CMK (cell line): ENCODE results near the gene SLTM.
"Not testable (repeated sequence)": the region's sequence is repeated elsewhere in the genome, so short reads cannot be mapped to it uniquely, and the experiment has no call there.

Experiments used
- DNase-seq: peaks from one replicate; pipeline ENCODE4 v3.0.0-alpha.2; 2010; ENCODE audit warnings: low read depth

Gene SLTM

GRCh38 chr15:58926823-58927222 is 6.7 kb downstream of the SLTM start:
- DNase-seq = no peak

- no peak for DNase-seq
These were observed 9.2 kb downstream of the SLTM start for GRCh38 chr15:58924327-58924726.

GRCh38 chr15:58923696-58924300 is 9.7 kb downstream of the SLTM start:
- DNase-seq = no peak

GRCh38 chr15:58923284-58923683 is 10.2 kb downstream of the SLTM start:
- no peak for DNase-seq

GRCh38 chr15:58921267-58921790 is 12.2 kb downstream of the SLTM start:
- no peak for DNase-seq

- DNase-seq = not testable (repeated sequence)
These were observed 13.0 kb downstream of the SLTM start for GRCh38 chr15:58920447-58920846.

GRCh38 chr15:58919232-58919631 is 14.2 kb downstream of the SLTM start:
- DNase-seq = no peak

GRCh38 chr15:58918239-58918638 is 15.2 kb downstream of the SLTM start:
- DNase-seq = no peak

- DNase-seq = not testable (repeated sequence)
These were observed 15.8 kb downstream of the SLTM start for GRCh38 chr15:58917613-58918129.

- no peak for DNase-seq
These were observed 16.5 kb downstream of the SLTM start for GRCh38 chr15:58916962-58917361.

- DNase-seq = no peak
These were observed 23.0 kb downstream of the SLTM start for GRCh38 chr15:58910456-58910855.

GRCh38 chr15:58909616-58910015 is 23.9 kb downstream of the SLTM start:
- no peak for DNase-seq

GRCh38 chr15:58908550-58909309 is 24.7 kb downstream of the SLTM start:
- no peak for DNase-seq

GRCh38 chr15:58900631-58901030 is 32.8 kb downstream of the SLTM start:
- DNase-seq = no peak

GRCh38 chr15:58898150-58898680 is 35.3 kb downstream of the SLTM start:
- no peak for DNase-seq

GRCh38 chr15:58889363-58889762 is 44.1 kb downstream of the SLTM start:
- no peak for DNase-seq

GRCh38 chr15:58886921-58887320 is 46.6 kb downstream of the SLTM start:
- DNase-seq = no peak

- DNase-seq = not testable (repeated sequence)
These were observed 49.6 kb downstream of the SLTM start for GRCh38 chr15:58883926-58884325.

- DNase-seq = no peak
These were observed 51.2 kb downstream of the SLTM start for GRCh38 chr15:58882243-58882642.

- DNase-seq = no peak
These were observed 53.2 kb downstream of the SLTM start for GRCh38 chr15:58880320-58880719.

GRCh38 chr15:58877999-58878825 is 55.3 kb downstream of the SLTM start:
- DNase-seq = no peak
